GM21390 (cell line): ENCODE results near the gene KHDC4.
"Not testable (repeated sequence)": the region's sequence is repeated elsewhere in the genome, so short reads cannot be mapped to it uniquely, and the experiment has no call there.

Experiments
- ATAC-seq: cut with Tn5 transposase; IDR thresholded peaks from one replicate; pipeline ENCODE4 v1.9.1; 2021; ENCODE audit not compliant: unreplicated experiment

The KHDC4 gene

DNA sequence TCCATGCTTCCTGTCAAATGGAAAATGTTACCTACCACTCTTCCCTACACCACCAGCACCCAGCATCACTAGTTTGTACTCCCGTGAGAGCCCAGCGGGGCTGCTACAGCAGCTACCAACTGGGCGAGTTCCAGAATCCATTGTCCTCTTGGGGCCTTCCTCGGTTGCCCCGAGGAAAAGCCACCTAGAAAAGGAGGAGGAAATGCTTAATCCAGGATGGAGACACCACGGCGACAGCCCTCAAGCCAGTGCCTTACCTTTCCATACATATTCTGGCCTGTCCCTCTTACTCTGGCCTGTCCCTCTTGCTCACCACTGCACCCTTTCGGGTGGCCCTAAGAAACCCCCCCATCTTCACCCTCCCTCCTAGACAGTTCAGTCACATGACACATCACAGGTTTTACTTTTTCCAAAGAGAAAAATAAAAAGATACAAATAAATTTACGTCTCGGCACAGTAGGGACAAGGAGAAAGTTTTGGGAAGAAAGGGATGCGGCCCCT lies 23.5 kb downstream of the KHDC4 start:
- ATAC-seq: no peak

DNA sequence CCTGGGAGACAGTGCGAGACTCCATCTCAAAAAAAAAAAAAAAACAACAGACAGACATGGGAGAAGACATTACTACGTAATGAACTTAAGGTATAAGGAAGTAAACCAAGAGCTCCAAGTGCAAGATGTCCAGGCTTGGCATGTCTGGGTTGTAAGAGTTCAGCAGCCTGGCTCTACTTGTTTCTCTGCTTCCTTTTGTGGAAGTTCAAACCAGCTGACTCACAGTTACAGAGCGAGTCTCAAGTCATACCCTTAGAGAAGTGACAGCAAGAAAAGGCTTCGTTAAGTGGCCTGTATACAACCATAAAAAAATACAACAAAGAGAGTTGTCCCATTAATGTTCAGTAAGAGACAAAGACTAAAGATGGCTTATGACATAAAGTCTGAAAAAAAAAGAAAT lies 24.3 kb downstream of the KHDC4 start:
- ATAC-seq: no peak

DNA sequence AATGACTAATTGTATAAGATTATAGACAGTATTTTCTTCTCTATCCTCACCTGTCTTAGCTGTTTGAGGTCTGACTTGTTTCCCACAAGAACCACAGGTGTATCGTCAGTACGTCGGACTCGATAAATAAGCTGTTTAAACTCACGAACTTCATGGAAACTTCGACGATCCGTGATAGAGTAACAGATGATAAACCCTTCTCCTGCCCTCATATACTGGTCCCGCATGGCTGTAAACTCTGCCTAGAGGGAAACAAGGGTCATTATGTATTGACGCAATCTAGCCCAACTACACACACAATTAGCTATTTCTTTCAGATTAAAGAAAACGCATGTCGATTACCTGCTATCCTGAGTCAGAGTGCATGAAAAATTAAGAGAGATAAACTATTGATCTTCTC lies 30.0 kb downstream of the KHDC4 start:
- no peak for ATAC-seq

DNA sequence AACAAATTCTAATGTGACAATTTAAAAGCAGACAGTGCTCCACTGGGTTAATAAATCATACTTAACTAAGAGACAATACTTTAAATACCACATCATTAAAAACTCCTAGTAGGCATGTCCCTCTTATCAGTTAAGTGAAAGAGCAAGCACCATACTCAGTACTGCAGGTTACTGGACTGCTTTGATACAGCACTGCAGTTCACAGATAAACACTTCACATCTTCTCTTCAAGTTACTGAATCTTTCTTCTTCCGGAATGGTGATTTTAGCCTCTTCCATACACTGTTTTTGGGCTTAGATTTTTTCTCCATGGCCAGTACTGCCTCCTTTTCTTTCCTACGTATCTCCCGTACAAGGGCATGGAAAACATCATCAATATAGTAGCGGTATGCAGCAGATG lies 34.1 kb downstream of the KHDC4 start:
- ATAC-seq: no peak

DNA sequence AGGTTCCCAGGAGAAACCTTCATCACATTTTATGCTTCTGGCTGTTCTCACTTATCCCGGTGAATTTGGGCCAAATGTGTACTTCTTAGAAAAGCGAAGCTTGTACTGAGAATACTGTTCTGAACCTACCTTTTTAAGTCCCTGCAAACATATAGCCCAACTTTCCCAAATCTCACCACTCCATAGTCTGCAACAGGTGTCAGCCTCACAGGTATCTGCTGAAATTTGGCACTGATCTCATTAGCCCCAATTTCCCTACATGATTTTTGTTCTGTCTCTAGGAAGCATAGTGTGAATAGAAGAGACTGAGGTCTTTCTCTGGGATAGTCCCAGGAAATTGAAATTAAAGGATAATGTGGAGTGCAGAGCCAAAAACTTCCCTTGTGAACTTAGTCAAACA lies 34.5 kb downstream of the KHDC4 start:
- no peak for ATAC-seq

DNA sequence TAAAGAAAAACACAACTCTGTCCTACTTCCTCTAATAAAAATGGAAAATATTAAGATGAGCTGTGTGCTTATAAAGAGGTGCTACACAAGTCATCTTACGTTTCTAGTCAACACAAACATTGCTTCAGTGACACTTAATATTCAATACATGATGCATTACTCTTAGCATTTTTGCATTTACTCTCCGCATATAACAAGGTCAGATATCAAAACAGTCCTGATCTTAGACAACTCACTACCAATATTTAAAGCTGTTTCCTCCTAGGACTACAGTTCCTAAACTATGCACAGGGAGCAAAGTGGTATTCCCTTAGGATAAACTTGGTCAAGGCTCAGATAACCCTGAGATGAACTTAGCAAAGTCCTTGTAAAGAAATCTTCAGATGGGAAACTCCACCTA lies 35.3 kb downstream of the KHDC4 start:
- ATAC-seq: no peak

DNA sequence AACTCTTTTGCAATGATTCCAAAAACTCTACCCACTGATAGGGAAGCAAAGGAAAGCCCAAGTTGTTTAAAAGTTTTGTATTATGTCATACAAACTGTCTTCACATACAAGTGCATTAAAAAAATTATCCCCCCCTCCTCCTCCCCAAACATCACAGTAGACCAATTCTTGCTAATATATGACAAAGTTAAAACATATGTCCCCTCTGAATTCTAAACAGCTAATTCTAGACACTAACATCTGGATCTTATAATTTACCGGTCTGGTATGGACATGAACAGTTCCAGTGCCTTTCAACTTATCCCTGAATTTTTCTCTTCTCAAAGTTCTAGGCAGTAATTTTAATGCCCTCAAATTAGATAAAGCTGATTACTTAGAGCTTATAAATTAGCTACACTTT lies 36.5 kb downstream of the KHDC4 start:
- no peak for ATAC-seq

DNA sequence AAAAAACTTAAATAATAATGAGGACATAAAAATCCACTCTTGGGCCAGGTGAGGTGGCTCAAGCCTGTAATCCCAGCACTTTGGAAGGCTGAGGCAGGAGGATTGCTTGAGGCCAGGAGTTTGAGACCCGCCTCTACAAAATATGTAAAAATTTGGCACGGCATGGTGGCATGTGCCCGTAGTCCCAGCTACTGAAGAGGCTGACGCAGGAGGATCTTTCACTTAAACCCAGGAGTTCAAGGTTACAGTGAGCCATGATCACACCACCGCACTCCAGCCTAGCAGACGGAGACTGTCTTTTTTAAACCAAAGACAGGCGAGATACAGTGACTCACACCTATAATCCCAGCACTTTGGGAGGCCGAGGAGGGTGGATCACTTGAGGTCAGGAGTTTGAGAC lies 37.7 kb downstream of the KHDC4 start:
- ATAC-seq: not testable (repeated sequence)

DNA sequence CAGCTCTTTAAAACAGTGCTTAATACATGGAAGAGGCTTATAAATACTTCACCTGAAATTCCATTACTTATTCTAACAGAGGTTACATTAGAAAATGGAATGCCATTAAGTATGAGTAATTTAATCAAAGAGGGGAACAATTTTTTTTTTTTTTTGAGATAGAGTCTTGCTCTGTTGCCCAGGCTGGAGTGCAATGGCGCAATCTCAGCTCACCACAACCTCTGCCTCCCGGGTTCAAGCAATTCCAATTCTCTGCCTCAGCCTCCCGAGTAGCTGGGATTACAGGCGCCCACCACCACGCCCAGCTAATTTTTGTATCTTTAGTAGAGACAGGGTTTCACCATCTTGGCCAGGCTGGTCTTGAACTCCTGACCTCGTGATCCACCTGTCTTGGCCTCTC lies 38.6 kb downstream of the KHDC4 start:
- not testable (repeated sequence) for ATAC-seq

DNA sequence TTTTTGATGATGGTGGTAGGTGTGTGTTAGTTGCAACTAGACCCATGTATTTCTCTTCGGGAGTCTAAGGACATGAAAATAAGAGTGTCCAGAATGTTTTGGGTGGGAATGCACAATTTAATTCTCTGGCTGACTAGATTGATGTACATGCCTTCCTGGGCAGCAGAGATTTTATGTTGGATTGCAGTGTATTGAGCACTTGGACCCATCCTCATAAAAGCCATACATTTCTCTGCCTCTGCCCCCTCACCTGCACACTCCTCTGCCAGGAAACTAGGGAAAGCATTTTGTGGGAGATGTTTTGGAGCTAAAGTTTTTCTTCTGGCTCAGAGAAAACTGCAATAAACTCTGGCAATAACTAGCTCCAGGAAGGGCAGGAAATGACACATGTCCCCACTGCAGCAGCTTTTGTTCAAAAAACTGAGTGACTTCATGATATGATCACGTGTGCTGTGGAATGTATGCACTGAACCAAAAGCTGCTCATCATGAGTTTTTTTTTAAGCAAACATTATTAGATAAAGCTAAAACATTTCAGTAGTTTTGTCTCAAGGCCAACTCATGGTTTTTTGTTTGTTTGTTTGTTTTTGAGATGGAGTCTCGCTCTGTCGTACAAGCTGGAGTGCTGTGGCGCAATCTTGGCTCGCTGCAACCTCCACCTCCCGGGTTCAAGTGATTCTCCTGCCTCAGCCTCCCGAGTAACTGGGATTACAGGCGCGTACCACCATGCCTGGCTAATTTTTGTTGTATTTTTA lies 40.6 kb downstream of the KHDC4 start:
- ATAC-seq: no peak

DNA sequence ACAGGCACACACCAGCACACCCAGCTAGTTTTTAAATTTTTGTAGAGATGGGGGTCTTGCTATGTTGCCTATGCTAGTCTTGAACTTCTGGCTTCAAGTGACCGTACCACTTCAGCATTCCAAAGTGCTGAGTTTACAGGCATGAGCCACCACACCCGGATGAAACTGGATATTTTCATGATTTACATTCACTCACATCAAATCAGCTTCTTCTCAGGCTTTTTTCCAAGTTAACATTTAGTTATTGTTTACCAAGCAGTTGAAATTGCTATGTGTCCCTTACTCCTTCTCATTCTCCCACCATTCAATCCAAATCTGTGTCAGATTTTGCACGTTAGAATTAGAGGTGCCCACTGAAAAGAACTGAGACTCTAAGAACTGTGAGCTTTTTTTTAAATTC lies 41.4 kb downstream of the KHDC4 start:
- no peak for ATAC-seq

DNA sequence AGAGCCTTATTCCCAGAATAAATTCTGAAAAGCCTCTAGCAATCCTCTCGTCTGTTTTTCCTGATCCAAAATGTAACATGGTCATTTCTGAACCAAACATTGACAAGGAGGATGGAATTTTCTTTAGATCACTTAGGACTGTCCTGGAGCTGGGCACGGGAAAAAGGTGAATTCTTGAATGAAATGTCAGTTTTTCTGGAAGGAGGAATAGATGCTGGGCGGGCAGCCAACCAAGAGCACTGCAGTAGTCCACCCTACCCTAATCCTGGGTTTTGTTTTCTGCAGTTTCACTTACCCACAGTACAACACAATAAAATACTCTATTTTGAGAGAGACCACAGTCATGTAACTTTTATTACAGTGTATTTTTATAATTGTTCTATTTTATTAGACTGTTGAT lies 44.0 kb downstream of the KHDC4 start:
- ATAC-seq: no peak

DNA sequence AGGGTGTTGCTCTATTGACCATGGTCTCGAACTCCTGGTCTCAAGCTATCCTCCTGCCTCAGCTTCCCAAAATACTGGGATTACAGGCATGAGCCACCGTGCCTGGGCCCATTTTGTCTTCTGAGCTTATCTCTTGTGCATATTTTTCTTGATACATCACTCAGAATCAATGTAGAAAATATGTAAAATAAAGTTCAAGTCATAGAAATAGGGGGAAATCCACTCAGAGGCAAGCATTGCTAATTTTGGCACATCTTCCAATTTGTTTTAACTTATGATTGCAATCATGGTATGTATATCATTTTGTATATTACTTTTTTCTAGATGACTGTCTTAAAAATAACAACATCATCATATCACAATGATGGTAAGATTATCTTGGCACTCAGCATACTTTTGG lies 44.6 kb downstream of the KHDC4 start:
- ATAC-seq: no peak

DNA sequence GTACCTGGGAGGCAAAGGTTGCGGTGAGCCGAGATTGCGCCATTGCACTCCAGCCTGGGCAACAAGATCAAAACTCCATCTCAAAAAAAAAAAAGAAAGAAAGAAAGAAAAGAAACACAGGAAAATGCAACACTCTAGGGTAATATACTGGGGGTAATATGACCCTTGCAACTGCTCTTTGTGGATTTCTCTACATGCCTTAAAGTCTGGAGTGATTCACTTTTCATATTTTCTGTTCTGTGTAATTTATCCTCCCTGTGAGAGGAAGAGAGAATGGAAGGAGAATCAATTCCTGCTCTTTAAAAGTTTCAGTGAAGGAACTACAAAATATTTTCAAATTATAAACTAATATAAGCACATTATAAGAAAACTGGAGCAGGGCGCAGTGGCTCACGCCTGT lies 45.7 kb downstream of the KHDC4 start:
- ATAC-seq: no peak

DNA sequence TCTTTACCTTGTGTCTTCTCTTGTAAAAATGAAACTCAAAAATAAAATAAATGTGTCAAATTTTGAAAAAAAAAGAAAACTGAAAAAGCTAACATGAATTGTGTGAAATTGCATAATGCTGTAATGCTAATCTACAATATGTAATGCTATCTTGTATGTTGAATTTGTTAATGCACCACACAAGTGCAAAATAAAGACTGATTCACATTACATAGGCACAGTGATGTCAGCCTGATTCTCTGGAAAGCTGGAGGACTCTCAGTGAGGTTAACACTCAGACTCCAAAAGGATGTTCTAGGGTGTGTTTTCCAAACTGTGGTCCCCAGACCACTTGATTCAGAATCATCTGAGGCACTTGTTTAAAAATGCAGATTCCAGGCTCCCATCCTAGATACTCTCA lies 49.2 kb downstream of the KHDC4 start:
- no peak for ATAC-seq

DNA sequence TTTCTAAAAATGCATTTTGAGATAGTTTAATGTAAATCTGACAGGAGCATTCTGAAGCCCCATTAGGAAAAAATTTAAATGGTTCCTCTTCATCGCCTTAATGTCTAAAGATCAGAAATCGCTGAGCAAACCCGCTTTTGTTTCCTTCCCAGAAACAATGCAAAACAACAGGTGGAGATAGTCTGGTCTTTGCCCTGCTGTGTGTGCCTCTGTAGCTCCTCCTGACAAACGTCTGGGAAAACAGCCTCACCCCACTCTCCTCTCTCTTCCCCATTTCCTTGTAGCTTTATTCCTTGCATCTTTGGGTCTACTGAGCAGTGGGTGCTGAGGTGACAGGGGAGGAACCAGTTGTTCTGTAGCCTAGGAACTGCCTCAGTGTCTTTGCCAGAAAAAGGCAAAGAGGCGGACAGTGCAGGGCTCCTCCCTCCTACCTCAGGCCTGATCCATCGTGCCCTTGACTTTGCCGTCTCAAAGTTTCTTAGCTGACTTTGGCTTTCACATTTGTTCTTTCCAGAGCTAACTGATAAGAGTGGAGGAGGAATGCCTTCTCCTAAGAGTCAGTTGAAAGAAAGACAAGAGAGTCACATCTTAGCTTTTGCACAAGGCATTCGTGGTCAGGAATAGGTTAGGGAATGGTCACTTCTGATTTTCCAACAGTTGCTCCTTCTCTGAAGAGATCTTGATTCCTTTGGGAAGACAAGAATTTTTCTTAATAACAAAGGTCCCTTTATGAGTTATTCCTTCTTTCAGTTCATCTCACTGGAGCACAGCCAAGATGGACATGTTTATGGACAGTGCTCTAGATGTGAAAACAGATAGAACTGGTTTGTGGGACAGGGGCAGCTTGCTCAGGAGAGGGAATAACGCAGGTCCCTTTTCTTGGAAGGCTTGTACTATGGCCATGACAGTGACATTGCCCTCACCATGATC lies 49.9 kb downstream of the KHDC4 start:
- ATAC-seq: no peak

DNA sequence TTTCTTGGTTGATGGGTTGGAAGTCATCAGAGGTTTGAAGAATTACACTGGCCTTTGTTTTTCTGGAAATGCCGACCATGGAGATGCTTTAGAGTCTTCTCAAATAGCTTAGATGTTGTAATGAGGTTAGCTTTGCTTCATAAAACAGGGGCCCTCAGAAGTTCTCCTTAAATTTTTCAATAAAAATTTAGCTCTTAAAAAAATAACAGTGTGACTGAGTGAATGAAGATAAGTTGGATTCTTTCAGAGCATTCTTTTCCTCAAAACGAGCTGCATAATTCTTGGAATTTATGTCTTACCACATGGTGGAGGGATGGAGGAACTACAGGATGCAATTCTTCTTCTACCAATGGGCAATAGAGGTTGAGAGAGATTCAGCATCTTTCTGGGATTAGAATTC lies 51.4 kb downstream of the KHDC4 start:
- ATAC-seq: no peak

DNA sequence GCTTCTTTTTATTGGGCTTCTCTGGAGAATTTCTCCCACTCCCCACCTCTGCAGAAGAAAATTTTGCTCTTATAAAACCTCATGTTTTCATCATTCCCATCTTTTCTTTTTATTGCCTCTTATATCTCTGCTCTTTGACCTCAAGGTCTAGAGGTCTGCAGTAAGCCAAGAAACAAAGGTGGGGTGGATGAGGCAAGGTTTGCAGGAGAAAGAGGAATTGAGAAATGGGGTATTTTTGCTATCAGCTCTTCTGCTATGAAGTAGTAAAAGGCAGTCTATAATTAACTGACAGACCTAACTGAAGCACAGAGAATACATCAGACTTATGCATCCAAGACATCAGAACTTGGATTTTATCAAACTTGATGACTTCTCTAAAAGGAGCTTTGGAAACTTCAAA lies 52.0 kb downstream of the KHDC4 start:
- no peak for ATAC-seq

DNA sequence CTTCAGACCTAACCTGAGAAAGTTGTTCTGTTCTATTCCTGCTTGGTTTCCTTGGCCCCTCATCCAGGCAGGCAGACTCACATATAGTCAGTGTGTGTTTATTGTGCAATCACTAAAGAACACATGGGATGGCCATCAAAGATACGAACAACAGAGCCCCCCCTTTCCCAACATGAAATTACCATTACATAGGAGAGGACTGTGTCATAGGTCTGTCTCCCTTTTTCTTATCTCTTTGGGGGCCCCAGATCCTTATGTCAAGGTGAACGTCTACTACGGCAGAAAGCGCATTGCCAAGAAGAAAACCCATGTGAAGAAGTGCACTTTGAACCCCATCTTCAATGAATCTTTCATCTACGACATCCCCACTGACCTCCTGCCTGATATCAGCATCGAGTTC lies 53.3 kb downstream of the KHDC4 start:
- ATAC-seq: no peak

DNA sequence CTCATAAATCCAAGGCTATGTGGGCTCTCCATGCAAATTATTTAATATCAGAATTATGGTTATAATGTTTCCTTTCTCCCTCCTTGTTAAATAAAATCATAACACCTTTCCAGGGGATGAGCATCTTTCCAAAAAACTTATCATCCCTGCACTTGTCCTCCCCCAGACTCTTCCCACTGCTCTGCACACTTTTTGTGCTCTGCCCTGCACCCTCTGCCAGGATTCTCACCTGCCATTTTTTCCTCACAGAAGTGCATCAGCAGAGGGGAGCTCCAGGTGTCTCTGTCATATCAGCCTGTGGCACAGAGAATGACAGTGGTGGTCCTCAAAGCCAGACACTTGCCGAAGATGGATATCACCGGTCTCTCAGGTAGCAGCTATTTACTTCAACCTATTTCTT lies 54.0 kb downstream of the KHDC4 start:
- no peak for ATAC-seq

DNA sequence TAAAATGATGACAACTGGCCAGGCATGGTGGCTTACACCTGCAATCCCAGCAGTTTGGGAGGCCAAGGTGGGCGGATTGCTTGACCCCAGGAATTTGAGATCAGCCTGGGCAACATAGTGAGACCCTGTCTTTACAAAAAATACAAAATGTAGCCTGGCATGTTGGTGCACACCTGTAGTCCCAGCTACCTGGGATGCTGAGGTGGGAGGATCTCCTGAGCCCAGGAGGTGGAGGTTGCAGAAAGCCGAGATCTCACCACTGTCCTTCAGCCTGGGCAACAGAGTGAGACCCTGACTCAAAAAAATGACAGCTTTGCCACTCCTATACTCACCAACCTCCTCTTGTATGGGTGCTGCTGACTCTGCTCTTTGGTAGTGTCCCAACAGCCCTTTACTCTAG lies 56.3 kb downstream of the KHDC4 start:
- no peak for ATAC-seq

DNA sequence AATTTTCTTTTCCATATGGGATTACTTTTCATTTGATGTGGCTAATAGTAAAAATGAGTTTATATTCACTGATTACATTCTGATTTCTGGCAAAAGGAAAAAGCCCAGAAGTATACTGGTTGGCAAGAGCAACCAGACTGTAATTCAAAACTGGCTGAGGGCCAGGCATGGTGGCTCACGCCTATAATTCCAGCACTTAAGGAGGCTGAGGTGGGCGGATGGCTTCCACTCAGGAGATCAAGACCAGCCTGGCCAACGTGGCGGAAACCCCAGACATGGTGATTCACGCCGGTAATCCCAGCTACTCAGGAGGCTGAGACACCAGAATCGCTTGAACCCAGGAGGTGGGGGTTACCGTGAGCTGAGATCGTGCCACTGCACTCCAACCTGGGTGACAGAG lies 60.4 kb downstream of the KHDC4 start:
- ATAC-seq: no peak
